ENCODE measurements around the gene ITM2C. TPM values are rescaled to one million over a fixed set of nuclear protein-coding genes. Genes with fewer than 3 reads are reported as not detected.

ITM2C gene
- total and polyA plus RNA-seq, 8 donors, result 26.9 to 1,030 (median 47.2) TPM

DNA sequence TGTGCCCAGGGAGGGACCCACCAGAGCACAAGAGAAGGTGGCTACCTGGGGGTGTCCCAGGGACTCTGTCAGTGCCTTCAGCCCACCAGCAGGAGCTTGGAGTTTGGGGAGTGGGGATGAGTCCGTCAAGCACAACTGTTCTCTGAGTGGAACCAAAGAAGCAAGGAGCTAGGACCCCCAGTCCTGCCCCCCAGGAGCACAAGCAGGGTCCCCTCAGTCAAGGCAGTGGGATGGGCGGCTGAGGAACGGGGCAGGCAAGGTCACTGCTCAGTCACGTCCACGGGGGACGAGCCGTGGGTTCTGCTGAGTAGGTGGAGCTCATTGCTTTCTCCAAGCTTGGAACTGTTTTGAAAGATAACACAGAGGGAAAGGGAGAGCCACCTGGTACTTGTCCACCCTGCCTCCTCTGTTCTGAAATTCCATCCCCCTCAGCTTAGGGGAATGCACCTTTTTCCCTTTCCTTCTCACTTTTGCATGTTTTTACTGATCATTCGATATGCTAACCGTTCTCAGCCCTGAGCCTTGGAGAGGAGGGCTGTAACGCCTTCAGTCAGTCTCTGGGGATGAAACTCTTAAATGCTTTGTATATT, 14.0 kb downstream of the ITM2C start:
- no peak overlapping the region for H3K4me3 ChIP-seq
- DNase-seq, result no peak
- H3K9me3 ChIP-seq, result no peaks in the 10 kb centered on the region
- TF ChIP-seq, protein P1, sequence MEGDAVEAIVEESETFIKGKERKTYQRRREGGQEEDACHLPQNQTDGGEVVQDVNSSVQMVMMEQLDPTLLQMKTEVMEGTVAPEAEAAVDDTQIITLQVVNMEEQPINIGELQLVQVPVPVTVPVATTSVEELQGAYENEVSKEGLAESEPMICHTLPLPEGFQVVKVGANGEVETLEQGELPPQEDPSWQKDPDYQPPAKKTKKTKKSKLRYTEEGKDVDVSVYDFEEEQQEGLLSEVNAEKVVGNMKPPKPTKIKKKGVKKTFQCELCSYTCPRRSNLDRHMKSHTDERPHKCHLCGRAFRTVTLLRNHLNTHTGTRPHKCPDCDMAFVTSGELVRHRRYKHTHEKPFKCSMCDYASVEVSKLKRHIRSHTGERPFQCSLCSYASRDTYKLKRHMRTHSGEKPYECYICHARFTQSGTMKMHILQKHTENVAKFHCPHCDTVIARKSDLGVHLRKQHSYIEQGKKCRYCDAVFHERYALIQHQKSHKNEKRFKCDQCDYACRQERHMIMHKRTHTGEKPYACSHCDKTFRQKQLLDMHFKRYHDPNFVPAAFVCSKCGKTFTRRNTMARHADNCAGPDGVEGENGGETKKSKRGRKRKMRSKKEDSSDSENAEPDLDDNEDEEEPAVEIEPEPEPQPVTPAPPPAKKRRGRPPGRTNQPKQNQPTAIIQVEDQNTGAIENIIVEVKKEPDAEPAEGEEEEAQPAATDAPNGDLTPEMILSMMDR (IDR thresholded peaks at IDR 0.05), result no peak
- no peak for TF ChIP-seq POLR2A (IDR thresholded peaks at IDR 0.05)
- TF ChIP-seq EP300 (IDR thresholded peaks at IDR 0.05), result no peak
- no peaks in the 10 kb centered on the region for H3K4me1 ChIP-seq
- peak overlapping the region in 1 of 5 donors; percentile 11 for H3K27ac ChIP-seq
- WGBS, 5 donors, result 66 to 80% (median 70%) methylated on average over 10 of the region's 10 CpGs
- intact Hi-C loops (cut with DNase I; ENCODE audit: low total_unique reads), result no loop called here
- H3K36me3 ChIP-seq, result peaks cover 18 to 67% (median 52%) of the 10 kb centered on the region in 4 donors
- no peaks in the 10 kb centered on the region for H3K27me3 ChIP-seq

DNA sequence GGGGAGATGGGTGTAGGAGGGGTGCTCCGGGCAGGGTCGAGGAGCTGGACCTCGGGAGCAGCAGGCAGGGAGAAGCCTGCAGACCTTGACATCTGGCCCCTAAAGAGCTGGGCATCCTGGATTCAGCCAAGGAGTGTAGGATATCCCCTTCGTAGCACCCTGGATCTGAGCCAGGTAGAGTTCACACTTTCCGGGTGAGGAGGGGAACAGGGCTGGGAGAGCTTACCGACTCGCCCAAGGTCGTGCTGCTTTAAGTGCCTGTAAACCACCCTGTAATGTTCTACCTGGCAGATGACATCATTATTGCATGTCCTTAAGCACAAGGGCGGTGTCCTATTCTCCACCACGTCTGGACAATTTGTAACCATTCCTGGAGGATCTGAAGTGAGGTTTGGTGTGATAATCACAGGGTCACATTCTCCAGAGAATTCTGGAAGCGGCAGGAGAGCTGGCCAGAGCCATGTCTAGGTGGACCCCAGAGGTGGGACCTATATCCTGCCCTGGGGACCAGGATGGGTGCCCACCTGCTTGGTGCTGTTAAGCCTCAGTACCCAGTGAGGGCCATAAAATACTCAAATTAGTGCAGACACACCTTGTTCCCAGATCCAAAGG, 14.6 kb downstream of the ITM2C start:
- H3K9me3 ChIP-seq, result no peaks in the 10 kb centered on the region
- no peak overlapping the region for H3K27ac ChIP-seq
- peak in 1 of 2 donors; percentile 51 for DNase-seq
- intact Hi-C loops (cut with DNase I; ENCODE audit: low total_unique reads), result no loop called here
- TF ChIP-seq, protein P1 (IDR thresholded peaks at IDR 0.05), result no peak
- no peak for TF ChIP-seq POLR2A (IDR thresholded peaks at IDR 0.05)
- TF ChIP-seq EP300 (IDR thresholded peaks at IDR 0.05), result no peak
- no peak for TF ChIP-seq POLR2AphosphoS5 (IDR thresholded peaks at IDR 0.05)
- no peak overlapping the region for H3K4me3 ChIP-seq
- no peaks in the 10 kb centered on the region for H3K27me3 ChIP-seq
- WGBS, 5 donors, result 61 to 77% (median 71%) methylated on average over 11 of the region's 11 CpGs
- H3K4me1 ChIP-seq, result no peaks in the 10 kb centered on the region
- H3K36me3 ChIP-seq, result peaks cover 18 to 60% (median 50%) of the 10 kb centered on the region in 4 donors

DNA sequence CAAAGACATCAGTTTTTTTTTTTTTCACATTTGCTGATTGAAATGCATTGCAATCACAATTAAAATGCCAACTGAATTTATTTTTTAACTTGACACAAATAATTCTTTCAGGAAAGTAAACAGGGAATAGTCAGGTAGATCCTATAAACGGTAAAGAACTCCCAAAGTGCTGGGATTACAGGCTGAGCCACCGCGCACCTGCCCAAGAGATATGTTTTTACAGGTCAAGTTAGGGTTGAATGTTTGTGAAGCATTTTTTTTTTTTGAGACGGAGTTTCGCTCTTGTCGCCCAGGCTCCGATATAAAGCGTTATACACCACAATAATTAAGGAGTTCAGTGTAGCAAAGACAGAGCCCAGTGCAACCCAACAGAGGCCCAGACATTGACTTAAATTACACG, 15.1 kb downstream of the ITM2C start:
- Histone ChIP-seq H3K27me3 (no peaks in the 10 kb centered on the region), H3K9me3 (no peaks in the 10 kb centered on the region), H3K4me1 (no peaks in the 10 kb centered on the region), H3K27ac (no peak overlapping the region), H3K36me3 (peaks cover 18 to 55% (median 47%) of the 10 kb centered on the region in 4 donors), H3K4me3 (no peak overlapping the region)
- intact Hi-C loops (cut with DNase I; ENCODE audit: low total_unique reads), result no loop called here
- TF ChIP-seq POLR2AphosphoS5 (IDR thresholded peaks at IDR 0.05) (no peak), EP300 (IDR thresholded peaks at IDR 0.05) (no peak), POLR2A (IDR thresholded peaks at IDR 0.05) (no peak)
- TF ChIP-seq, protein P1 (IDR thresholded peaks at IDR 0.05), result no peak
- 74 to 96% (median 85%) methylated on average over 9 of the region's 9 CpGs for WGBS, 5 donors
- DNase-seq, result no peak

DNA sequence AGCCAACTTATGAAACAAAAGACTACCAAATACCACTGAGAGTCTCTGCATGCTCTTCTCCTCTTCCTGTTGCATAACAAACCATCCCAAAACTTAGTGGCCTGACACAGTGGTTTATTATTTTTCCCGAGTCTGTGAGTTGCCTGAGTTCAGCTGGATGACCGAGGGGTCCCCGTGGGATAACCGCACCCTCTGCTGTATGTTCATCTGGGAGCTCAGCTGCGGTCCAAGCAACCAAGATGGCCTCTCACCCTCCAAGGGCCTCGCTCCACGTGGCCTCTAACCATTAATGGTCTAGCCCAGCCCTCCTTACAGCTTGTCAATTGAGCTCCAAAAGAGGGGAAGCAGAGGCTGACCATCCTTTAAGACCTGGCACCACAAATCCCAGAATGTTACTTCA, 17.1 kb downstream of the ITM2C start:
- peaks cover 14 to 36% (median 28%) of the 10 kb centered on the region in 4 donors for H3K36me3 ChIP-seq
- H3K27me3 ChIP-seq, result no peaks in the 10 kb centered on the region
- 76 to 91% (median 82%) methylated on average over 7 of the region's 7 CpGs for WGBS, 5 donors
- TF ChIP-seq EP300 (IDR thresholded peaks at IDR 0.05) (no peak), POLR2AphosphoS5 (IDR thresholded peaks at IDR 0.05) (no peak), POLR2A (IDR thresholded peaks at IDR 0.05) (no peak)
- TF ChIP-seq, protein P1 (IDR thresholded peaks at IDR 0.05), result no peak
- H3K9me3 ChIP-seq, result no peaks in the 10 kb centered on the region
- intact Hi-C loops (cut with DNase I; ENCODE audit: low total_unique reads), result no loop called here
- no peak overlapping the region for H3K4me3 ChIP-seq
- no peaks in the 10 kb centered on the region for H3K4me1 ChIP-seq
- no peak for DNase-seq
- H3K27ac ChIP-seq, result no peak overlapping the region

Measured in stomach (tissue), 9 donors.